COLO668 (cell line): ENCODE results near the gene FAF1.
"Not testable (repeated sequence)": the region's sequence is repeated elsewhere in the genome, so short reads cannot be mapped to it uniquely, and the experiment has no call there.

Experiments used
- DNase-seq: peaks from one replicate; lab custom pipeline; 2025; ENCODE audit not compliant: unreplicated experiment; lab: John Stamatoyannopoulos, UW

The FAF1 gene

DNA sequence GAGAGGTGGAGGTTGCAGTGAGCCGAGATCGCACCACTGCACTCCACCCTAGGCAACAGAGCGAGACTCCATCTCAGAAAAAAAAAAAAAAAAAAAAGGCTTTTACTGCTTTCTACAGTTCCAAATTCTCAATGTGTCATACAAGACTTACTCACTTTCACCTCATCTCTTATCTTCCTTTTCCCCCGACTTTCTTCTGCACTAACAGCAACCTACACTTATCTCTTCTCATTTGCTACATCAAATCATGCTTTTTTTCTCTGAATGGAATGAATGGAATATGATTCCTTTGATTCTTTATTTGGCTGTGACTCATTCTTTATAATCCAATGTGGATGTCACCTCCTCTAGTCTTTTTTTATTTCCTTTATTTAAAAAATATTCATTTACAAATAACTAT is 368.5 kb downstream of the FAF1 start:
- no peak for DNase-seq

DNA sequence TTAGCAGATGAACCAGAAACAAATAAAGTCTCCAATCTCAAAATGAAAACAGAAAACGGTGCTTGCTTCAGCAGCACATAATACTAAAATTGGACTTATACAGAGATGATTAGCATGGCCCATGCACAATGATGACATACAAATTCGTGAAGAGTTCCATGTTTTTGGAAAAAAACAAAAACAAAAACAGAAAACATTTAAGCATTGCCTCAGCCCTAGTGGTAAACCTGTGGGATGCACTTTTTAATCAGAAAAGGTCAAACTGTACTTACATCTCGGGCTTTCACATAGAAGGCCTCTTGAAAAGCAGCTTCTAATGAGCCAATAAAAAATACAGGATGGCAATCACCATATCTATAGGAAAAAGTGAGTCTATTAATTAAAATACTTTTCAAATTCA is 377.7 kb downstream of the FAF1 start:
- DNase-seq: no peak

DNA sequence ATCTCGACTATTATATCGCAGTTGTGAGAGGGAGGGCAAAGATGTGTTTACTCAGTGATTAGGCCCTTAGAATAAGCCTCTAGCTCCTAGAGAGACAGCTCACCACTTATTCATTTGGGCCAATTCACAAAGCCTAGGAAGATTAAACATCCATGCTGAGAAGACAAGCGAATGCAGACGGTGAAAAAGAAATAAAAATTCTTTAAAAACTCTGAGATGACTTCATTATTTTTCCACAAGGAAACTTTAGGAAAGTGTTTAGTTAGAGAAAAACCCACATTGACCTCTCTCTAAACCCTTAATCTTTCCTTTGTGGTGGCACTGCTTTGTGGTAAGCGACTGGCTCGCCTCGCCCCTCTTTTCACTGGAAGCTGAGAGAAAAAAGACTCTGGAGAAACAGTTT is 390.0 kb downstream of the FAF1 start:
- no peak for DNase-seq

DNA sequence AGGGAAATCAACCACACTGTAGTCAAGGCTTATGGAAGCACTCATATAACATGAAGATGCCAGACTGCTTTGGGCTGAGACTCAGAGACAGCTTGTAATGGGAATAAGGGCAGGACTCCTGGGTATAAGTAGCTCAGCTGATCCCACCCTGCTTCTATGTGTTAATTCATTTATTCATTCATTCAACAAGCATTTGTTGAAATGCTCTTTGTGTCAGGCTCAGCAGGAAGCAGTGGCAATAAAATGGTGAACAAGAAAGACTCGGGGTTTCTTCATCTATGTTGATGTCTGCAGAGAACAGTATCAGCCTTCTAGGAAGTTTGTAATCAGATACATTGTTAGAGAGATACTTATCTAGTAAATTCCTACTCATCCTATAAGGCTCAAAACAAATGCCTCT is 391.3 kb downstream of the FAF1 start:
- no peak for DNase-seq

DNA sequence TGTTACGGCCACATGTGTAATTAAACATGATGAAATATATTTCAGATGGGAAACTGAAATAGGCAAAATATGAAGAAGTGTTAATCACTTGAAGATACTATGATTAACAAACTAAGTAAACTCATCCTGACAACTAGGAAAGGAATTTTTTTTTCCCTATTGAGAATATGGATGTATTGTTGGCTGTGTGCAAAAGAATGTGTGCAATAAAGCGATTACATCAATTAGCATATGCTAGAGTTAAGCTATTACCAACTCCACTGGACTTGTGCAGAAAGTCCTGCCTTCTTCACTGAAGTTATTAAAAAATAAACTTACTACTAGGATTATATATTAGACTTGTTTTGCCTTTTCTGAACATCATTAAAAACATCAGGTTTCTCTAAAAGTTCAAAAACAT is 393.7 kb downstream of the FAF1 start:
- no peak for DNase-seq

DNA sequence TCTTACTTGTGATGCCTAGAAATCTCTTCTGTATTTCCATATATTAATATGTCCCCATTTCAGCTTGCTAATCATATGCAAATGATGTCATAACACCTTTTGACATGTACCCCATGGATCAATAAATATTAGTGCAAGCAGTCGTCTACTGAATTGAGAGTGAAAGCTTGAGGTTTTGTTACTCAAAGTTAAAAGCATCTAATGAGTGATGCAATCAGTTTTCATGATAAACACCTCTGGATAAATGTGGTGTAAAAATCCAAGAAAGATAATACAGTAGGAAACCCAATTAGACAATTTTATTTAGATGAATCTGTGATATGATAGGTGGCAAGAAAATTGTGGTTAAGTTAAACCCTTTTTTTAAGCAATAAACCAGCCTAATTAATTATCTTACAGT is 395.6 kb downstream of the FAF1 start:
- DNase-seq: no peak

DNA sequence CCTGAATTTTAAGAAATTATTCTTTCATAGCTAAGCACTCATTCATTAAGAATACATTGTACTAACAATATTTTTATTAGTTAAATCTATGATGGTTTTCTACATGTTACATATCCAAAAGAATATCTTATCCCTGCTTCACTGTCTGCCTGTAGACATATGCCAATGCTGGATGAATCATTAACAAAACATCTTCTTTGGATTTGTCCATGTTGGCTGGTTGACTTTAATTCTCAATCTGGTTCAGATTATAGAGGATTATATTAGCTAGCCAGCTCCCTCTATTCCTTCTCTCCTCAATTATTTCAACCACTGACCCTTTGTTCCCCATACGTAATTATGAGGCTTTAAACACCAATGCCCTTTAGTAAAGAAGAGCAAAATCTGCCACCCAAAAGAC is 398.0 kb downstream of the FAF1 start:
- no peak for DNase-seq

DNA sequence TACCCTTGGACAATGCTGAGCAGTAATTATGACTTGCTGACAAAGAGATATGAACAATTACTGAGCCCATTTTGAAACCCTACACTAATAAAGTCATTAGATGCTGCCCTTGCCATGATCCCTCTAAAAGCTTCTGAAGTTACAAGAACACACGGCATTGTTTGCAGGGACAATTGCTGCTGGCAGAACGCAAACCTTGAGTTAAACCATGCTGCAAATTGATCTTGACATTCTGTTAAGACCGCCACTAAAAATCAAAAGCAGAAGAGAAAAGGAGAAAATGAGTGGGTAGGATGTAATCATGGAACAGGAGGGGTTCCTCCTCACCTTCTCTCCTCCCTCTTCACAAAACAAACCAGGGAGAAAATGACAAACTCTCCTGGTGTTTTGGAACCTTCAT is 400.6 kb downstream of the FAF1 start:
- DNase-seq: no peak

DNA sequence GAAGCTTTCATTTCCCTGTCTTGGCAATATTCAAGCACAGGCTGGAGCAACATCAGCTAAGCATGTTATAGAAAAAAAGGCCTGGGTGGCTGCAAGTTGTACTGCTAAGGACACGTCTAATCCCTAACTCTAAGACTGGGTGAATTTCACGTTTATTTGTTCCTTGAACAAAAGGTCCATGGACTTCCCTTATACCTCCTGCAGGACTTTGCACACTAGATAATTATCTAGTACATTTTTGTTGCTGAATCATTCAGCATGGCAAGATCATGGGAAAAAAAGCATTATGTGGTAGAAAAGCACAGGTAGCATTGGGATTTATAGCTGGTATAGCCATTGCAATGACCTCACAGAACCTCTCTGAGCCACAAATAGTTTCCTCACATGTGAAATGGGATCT is 406.1 kb downstream of the FAF1 start:
- DNase-seq: no peak

DNA sequence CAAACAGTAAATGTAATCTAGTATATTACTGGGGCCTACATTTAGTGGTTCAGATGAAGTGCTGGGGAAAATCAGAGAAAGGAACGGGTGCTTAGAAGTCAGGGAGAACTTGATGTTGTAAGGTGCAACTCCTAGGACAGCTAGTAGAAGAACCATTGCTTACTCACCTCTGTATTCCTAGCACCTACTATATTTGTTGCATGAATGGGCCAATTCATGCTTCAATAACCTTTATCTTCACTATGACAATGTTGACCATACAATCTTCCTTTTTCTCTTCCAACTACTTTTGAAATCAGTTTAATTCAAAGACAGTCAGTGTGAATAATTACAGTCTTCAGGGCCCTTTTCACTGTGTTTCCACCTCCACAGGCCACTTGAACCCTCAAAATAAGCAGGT is 411.8 kb downstream of the FAF1 start:
- DNase-seq: no peak

DNA sequence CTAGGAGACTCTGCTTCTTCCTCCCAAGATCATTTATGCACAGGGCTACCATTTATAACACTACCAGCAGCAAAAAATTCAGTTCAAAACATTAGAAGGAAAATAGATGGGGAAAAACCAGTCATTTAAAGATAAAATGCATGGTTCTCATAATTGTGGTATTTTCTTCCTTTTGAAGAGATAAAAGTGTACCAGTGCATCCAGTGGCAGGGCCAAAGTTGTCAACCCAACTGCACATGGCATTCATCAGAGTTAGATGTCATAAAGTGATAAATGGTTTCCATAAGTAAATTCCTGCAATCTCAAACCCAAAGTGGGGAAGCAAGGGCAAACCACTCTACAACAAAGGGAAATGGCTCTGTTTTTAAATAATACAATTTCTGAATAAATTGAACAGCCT is 417.7 kb downstream of the FAF1 start:
- no peak for DNase-seq

DNA sequence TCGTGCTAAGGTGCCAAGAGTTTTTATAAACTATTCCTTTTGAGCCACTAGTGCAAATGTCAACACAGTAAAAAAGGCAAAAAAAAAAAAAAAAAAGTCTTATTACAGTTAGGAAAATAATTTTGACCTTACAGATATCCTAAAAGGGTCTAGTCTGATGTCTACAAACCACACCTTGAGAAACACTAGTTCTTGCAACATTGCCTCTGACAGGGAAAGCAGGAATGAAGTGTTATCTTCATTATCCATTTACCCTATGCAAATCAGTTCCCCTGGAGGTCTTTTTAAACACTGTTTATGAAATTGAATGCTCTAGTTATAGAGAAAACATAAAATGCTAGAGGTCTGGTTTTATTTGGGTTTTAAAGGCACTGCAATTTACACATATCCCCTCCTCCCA is 421.6 kb downstream of the FAF1 start:
- DNase-seq: no peak

DNA sequence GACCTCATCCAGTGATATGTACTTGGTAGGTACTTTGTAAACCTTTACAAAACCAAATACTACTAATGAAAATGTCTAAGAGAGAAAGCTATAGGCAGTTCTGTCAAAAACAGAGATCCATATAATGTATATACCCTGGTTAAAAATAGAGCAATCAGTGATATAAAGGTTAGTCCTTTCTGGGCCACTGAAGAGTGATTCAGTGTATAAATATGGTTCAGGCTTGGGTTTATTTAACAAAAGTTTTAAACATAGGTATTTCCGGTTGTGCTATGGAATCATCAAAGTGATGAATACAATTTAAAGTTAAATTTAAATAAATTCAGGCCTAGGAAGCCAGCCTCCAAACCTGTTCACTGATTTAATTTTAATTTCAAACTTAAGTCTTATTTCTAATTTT is 428.5 kb downstream of the FAF1 start:
- no peak for DNase-seq

DNA sequence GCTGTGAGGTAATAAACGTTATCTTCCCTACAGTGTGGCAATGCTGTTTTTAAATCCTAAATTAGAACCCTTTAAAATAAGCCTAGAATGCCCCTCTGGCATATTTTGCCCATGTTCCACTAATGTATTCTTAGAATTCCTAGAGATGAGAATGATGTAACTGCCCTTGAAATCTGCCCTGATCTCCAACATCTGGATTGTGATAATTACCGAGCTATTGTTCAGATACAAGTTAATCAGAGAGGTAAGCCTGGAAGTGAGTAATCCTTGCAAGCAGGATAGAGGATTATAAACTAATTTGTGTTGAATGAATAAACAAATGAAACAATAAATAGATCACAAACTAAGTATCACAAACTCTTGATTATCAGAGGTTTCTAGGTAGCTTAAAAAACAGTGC is 429.0 kb downstream of the FAF1 start:
- no peak for DNase-seq

DNA sequence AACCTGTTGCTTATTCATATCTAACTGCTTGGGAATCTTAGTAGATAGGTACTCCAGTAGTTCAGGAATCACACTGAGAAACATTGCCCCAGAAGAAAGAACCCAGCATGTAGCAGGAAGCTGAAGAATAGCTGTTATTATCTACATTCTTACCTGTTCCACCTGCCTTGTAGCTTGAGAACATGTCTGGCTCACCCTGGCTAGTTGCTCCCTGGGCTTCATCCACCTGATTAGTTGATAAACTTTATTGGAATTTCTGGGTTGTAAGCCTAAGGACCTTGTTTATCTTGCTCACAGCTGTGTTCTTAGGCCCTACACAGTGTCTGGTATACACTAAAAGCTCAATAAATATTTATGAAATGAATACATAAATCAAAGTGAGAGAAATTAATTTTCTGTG is 430.6 kb downstream of the FAF1 start:
- DNase-seq: no peak

DNA sequence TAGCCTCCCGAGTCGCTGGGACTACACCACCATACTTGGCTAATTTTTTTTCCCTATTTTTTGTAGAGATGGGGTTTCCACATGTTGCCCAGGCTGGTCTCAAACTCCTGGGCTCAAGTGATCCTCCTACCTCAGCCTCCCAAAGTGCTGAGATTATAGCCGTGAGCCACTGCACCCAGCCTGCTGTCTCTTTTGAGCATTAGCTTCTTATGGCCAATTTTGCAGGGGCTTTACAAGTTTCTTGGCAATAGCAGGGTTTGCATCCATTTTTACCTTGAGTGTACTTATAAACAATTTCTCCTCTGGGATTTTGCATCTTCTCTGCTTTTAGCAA is 432.1 kb downstream of the FAF1 start:
- DNase-seq: not testable (repeated sequence)

DNA sequence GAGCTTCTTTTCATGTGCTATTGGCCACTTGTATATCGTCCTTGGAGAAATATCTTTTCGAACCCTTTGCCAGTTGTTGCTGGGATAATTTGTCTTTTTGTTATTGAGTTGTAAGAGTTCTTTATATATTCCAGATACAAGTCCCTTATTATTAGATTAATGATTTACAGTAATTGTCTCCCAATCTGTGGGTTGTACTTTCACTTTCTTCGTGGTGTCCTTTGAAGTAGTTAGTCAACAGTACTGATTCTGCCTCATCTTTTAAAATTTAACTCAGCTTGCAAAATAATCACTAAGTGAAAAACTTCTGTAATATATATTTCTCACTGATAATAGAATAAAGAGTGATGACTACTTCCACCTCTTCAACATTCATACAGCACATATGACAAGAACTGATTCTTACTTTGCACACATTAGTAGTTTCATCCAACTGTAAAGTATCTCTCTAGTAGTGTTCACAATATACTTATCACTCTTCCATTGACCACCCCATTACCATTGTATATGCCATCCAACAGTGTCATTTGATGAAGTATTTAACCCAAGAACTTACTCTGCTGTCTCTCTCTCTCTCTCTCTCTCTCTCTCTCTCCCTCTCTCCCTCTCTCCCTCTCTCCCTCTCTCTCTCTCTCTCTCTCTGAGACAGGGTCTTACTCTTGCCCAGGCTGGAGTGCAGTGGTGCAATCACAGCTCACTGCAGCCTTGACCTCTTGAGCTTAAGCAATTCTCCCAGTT is 432.6 kb downstream of the FAF1 start:
- no peak for DNase-seq

DNA sequence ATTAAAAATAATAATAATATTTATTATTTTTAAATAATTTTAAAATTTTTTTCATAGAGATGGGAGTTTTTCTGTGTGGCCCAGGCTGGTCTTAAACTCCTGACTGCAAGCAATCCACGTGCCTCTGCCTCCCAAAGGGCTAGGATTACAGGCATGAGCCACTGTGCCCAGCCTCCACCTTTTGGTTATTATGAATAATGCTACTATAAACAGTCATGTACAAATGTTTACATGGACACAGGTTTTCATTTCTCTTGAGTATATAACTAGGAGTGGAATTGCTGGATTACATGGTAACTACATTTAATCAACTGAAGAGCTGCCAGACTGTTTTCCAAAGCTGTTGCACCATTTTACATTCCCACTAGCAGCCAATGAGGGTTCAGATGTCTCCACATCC is 433.6 kb downstream of the FAF1 start:
- DNase-seq: no peak

DNA sequence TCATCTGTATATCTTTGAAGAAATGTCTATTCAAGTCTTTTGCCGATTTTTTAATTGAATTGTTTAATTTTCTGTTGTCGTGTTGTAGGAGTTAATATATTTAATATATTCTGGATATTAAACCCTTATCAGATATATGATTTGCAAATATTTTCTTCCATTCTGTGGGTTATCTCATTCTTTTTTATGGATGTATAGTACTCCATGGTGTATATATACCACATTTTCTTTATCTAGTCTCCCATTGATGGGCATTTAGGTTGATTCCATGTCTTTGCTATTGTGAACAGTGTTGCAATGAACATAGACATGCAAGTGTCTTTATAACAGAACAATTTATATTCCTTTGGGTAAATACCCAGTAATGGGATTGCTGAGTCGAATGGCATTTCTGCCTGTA is 436.5 kb downstream of the FAF1 start:
- no peak for DNase-seq

DNA sequence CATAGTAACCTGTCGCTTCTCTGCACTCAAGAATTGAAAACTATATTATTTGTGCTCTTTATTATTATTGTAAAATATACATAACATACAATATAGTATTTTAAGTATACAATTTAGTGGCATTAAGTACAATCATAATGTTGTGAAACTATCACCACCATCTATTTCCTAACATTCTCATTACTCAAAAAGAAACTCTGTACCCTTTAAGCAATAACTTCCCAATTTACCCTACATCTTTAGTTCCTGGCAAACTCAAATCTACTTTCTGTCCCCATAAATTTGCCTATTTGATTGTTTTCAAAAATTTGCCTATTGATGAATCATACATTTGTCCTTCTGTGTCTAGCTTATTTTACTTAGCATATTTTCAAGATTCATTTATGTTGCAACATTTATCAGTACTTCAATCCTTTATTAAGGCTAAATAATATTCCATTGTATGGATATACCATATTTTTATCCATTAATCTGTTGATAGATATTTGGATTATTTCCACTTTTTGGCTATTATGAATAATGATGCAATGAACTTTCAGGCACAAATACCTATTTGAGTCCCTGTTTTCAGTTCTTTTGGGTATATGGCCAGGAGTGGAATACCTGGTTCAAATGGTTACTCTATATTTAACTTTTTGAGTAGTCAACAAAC is 437.2 kb downstream of the FAF1 start:
- no peak for DNase-seq

DNA sequence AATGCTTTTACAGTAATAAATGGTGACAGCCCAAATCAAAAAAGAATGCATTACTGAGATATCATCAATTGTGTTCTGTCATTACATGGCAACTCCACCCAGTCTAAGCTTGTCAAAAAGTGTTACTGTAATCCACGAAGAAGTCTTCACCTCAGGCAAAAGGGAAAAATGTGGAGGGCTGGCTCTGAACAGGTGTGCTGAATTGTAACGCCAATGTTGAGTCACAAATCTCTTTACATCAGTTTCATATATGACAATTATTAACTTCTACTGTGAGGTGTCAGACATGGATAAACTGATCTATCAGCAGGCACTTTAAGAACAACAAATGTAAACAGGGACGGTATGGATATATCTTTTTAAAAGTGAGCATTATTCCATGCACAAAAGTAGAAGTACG is 438.4 kb downstream of the FAF1 start:
- no peak for DNase-seq

DNA sequence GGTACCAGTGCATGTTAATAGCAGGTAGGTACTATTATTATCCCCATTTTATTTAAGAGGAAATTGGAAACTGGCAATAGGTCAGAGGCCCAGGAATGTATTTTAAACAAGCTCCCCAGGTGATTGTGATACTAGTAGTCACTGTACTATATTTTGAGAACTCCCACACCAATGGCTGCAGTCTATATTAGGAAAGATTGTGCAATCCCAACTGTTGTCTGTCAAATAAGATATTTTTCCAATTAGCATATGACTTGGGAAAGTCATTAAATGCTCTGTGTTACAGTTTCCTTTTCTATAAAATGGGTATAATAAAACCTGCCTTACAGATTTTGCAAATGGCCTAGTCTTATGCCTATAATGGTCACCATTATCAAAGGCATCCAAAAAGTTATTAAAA is 442.6 kb downstream of the FAF1 start:
- DNase-seq: no peak

DNA sequence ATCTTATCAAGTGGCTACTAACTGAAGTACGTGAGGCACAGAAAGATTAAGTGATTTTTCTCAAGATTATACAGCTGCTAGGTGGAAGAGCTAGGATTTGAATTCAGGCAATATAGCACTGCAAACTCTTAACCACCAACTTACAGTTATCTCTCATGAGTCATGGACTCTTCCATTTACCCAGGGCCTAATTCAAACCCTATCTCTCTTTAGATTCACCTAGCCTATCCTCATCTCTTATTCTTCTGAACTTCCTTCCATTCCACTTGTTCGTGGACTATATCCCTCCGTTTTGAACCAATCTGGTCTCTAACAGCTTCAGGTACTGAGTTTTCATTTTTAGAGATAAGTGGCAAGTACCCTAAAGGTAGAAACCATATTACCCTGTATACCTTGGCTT is 444.0 kb downstream of the FAF1 start:
- DNase-seq: no peak
